ENCODE data around the gene ABO.
"Not testable (repeated sequence)": the region's sequence is repeated elsewhere in the genome, so short reads cannot be mapped to it uniquely, and the experiment has no call there.

ABO gene

DNA sequence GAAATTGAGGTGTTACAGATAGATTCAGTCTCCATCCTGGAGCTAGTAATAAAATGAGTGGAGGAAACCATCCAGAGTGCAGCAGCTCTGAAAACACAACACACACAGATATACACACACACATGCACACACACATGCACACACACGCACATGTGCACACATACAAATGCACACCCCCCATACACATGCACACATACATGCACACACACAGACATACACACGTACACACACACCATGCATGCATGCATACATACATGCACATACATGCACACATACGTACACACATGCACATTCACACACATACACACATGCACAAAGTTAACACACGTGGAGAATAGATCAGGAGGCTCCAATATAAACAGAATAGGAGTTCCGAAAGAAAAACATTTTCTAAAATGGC lies 44.9 kb downstream of the ABO start:
- Mint-ChIP-seq H3K4me1 (peaks cover 8% of the 10 kb centered on the region), H3K27ac (no peak overlapping the region), H3K4me3 (no peak overlapping the region), H3K27me3 (ENCODE audit: low read depth, poor library complexity) (peaks cover 12% of the 10 kb centered on the region), H3K9me3 (peaks cover 13% of the 10 kb centered on the region), H3K36me3 (ENCODE audit: low read depth) (no peaks in the 10 kb centered on the region)
- TF ChIP-seq, protein P1, sequence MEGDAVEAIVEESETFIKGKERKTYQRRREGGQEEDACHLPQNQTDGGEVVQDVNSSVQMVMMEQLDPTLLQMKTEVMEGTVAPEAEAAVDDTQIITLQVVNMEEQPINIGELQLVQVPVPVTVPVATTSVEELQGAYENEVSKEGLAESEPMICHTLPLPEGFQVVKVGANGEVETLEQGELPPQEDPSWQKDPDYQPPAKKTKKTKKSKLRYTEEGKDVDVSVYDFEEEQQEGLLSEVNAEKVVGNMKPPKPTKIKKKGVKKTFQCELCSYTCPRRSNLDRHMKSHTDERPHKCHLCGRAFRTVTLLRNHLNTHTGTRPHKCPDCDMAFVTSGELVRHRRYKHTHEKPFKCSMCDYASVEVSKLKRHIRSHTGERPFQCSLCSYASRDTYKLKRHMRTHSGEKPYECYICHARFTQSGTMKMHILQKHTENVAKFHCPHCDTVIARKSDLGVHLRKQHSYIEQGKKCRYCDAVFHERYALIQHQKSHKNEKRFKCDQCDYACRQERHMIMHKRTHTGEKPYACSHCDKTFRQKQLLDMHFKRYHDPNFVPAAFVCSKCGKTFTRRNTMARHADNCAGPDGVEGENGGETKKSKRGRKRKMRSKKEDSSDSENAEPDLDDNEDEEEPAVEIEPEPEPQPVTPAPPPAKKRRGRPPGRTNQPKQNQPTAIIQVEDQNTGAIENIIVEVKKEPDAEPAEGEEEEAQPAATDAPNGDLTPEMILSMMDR (IDR thresholded peaks at IDR 0.05), result no peak
- no peak for DNase-seq

DNA sequence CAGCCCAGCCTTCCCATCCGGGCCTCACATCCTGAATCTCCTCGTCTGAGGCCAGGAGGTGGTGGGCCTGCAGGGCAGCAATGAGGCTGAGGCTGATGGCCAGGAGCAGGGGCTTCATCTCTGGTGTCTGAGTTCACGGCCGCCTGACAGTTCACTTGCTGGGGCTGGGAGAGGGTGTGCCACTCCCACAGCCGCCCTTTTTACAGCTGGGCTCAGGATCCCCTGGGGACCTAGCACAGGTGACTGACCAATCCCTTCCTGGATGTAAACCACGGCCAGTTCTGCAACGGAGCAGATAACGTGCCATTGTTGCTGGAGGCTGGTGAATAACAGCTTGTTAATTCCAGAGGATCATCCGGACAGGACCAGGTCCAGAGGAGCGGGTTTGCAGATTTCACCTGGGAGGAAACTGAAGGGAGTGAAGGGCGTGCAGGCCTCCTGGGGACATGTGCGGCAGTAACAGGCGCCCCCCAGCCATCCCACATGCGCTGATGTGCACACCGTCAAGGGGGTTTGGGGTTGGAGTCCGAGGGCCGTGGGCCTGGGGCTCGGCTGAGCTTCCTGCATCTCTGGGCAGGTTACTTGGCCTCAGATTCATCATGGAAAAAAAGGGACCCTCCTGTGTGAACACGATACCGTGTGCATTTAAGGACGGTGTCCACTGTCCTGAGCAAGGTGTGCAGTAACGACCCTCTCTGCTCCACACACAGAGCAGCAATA lies 46.4 kb downstream of the ABO start:
- H3K9me3 Mint-ChIP-seq, result peaks cover 13% of the 10 kb centered on the region
- H3K4me3 Mint-ChIP-seq; H3K27ac Mint-ChIP-seq; DNase-seq; H3K36me3 Mint-ChIP-seq (ENCODE audit: low read depth): not testable (repeated sequence)
- peaks cover 12% of the 10 kb centered on the region for H3K27me3 Mint-ChIP-seq (ENCODE audit: low read depth, poor library complexity)
- H3K4me1 Mint-ChIP-seq, result peaks cover 14% of the 10 kb centered on the region

DNA sequence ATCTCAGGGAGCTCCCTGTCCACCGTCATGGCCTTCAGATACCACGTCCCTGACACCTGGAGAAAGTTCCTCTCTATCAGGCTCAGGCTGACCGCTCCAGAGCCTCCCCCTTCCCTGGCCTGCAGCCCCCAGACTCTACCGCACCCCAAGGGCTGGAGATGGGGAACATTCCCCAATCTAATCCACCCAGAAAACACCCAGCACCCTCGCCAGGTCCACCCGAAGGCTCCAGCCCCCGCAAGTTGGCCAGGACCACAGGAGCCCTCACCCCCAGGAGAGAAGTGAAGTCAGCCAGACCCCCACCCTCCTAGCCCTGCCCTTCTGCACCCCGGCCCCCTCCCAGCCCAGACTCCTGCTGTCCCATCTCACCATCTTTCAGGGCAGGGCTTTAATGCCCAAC lies 47.0 kb downstream of the ABO start:
- H3K27me3 Mint-ChIP-seq (ENCODE audit: low read depth, poor library complexity), result peaks cover 12% of the 10 kb centered on the region
- not testable (repeated sequence) for DNase-seq; H3K36me3 Mint-ChIP-seq (ENCODE audit: low read depth); H3K4me3 Mint-ChIP-seq; H3K27ac Mint-ChIP-seq
- peaks cover 21% of the 10 kb centered on the region for H3K4me1 Mint-ChIP-seq
- H3K9me3 Mint-ChIP-seq, result peaks cover 13% of the 10 kb centered on the region

DNA sequence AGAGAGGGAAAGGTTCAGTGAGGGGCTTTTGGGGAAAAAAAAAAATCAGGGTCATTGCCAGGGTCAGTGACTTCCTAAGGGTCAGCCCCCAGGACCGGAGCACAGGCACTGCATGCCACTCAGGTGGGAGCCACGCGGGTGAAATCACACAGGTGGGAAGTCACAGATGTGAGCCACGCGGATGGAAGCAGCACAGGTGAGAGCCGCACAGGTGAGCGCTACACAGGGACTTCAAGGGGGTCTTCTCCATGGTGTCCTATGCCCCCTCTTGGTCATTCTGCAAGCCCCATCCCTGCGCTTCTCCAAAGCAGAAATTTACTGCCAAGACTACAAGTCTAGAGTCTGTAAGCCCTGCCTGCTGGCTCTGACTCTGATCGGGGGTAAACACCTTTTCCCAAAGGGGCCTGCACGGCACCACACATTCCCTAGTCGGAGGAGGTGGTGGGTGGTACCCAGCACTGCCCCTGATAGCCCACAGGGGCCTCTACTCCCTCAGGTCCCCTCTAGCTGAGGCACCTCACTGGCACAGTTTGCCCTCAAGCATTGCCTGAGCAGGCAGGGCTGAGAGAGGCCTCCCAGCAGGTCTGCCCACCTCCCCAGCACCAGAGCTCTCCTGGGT lies 47.6 kb downstream of the ABO start:
- Mint-ChIP-seq H3K36me3 (ENCODE audit: low read depth) (no peaks in the 10 kb centered on the region), H3K27me3 (ENCODE audit: low read depth, poor library complexity) (peaks cover 16% of the 10 kb centered on the region)

DNA sequence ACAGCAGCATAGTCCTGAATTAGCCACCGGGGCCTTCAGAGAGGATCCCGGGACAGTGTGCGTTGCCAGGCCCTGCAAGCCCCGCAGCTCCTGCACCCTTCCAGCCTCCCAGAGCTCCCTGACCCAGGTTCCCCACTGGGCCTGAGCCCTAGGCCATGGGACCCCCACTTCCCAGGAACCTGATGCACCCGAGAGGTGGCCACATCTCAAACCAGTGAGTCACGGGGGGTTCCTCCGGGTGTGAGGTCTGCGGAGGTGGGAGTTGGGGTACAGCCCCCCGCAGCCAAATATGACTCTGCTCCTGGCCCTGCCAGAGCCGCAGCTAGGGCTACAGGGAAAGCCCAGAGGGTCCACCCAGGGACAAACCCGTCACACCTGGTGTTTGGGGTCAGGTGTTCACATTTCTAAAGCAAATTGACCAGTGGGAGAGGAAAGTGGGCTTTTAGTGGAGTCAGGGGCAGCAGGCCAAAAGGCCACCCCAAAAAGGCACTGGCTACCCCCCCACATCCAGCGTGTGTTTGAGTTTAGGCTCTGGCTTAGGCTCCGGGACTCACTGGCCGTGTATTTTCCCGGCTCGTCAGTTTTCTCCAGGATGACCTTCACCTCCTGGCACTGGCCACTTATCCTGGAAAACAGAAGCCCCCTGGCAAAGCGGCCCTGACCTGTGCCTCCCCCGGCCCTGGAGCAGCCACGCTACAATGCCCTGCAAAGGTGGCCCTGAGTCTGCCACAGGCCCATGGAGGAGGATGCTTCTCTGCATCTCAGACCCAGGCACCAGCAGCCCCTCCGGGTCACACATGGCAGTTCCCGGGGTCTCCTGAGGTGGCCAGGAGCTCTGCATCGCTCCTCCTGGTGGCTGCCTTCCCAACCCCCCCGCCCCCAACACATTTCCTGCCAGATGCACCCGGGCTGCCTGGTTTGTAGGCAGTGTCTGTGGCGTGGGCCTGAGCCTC lies 48.5 kb downstream of the ABO start:
- Mint-ChIP-seq H3K36me3 (ENCODE audit: low read depth) (no peaks in the 10 kb centered on the region), H3K4me3 (no peak overlapping the region), H3K4me1 (peaks cover 25% of the 10 kb centered on the region), H3K27ac (no peak overlapping the region), H3K9me3 (peaks cover 13% of the 10 kb centered on the region), H3K27me3 (ENCODE audit: low read depth, poor library complexity) (peaks cover 20% of the 10 kb centered on the region)
- TF ChIP-seq, protein P1 (IDR thresholded peaks at IDR 0.05), result no peak
- DNase-seq, result no peak

More for the DNA sequence above, 47.6 kb downstream of the ABO start:
- Mint-ChIP-seq H3K4me3 (no peak overlapping the region), H3K4me1 (peaks cover 25% of the 10 kb centered on the region), H3K27ac (no peak overlapping the region), H3K9me3 (peaks cover 13% of the 10 kb centered on the region)
- DNase-seq, result no peak
- TF ChIP-seq, protein P1 (IDR thresholded peaks at IDR 0.05), result no peak

DNA sequence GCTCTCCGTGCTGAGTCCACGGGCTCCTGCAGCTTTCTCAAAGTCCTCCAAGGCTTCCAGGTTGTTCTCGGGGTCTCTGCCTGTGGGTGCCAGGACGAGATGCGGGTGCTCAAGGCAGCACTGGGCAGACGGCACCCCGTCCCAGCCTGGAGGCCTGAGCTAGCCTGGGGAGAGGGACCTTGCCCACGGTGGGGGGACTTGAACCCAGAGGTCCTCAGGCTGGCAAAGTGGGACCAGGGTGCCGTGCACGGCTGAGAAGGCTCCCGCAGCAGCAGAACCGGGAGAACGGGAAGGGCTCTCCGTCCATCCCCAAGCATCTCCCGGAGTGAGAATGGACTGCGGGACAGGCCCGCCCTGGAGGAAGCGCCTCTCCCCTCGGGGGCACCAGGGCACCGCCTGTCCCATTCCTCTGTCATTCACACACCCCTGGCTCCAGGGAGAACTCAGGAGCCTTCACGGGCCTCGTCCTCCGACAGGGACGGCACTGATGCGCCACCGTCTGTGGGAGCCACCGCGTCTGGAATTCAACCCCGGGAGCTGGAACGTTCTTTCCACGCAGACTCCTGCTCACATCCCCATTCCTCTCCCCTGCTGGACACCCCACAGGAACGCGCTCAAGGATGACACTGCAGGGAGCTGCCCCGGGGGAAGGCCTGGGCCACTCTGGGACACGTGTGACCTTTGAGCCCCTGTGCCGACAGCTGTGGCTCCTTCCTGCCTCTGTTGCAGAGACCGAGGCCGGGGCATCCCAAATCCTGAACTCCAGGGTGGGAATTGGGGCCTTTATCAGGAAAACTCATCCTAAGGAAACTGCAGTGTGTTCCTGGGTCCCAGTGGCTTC lies 49.6 kb downstream of the ABO start:
- no peak for DNase-seq
- Mint-ChIP-seq H3K36me3 (ENCODE audit: low read depth) (no peaks in the 10 kb centered on the region), H3K4me3 (no peak overlapping the region), H3K9me3 (peaks cover 16% of the 10 kb centered on the region), H3K4me1 (peaks cover 25% of the 10 kb centered on the region), H3K27me3 (ENCODE audit: low read depth, poor library complexity) (peaks cover 26% of the 10 kb centered on the region), H3K27ac (no peak overlapping the region)
- TF ChIP-seq, protein P1 (IDR thresholded peaks at IDR 0.05), result no peak

Data from nephron progenitor cell (in vitro differentiated cells).